ENCODE results near the gene SPACA6. TPM values are rescaled to one million over a fixed set of nuclear protein-coding genes. Genes with fewer than 3 reads are reported as not detected.

SPACA6 gene
- total RNA-seq, 2 donors from 2014 or later: 22.7 to 22.9 TPM

GRCh38 chr19:51754770-51755169 is 61.6 kb downstream of the SPACA6 start:
- intact Hi-C loops (cut with DNase I): no loop called here
- no peak for DNase-seq (ENCODE audit: low spot score)

Small RNAs within 50 kb of the gene (microRNA-seq; reads per million reads assigned to microRNA genes)
- gene MIR125A (ENCODE audit: borderline microRNAs expressed in 2 of 2): 5,321 to 10,613 reads per million in 2 donors
- 3,362 to 6,499 reads per million in 2 donors for gene MIR99B (ENCODE audit: borderline microRNAs expressed in 2 of 2)
- gene MIRLET7E (ENCODE audit: borderline microRNAs expressed in 2 of 2): 8,111 to 9,767 reads per million in 2 donors

Other genes with a start within 250 kb of the SPACA6 start
- gene SIGLEC8, start 234.9 kb upstream of the SPACA6 start, total RNA-seq: under 1 TPM; 0.19 to 0.42 TPM
- not detected for gene CEACAM18, start 214.8 kb upstream of the SPACA6 start, total RNA-seq
- under 1 TPM; 0.42 to 1.00 TPM for gene SIGLEC12, start 191.5 kb upstream of the SPACA6 start, total RNA-seq
- 1 to 10 TPM in 1 of 2 donors, under 1 TPM in 1; 0.86 to 1.6 TPM for gene SIGLEC6, start 161.7 kb upstream of the SPACA6 start, total RNA-seq
- gene ZNF175, start 122.0 kb upstream of the SPACA6 start, total RNA-seq: 1 to 10 TPM; 8.0 to 9.2 TPM
- gene SIGLEC5, start 62.9 kb upstream of the SPACA6 start, total RNA-seq: not detected
- gene SIGLEC14, start 46.5 kb upstream of the SPACA6 start, total RNA-seq: 10 to 100 TPM in 1 of 2 donors, 1 to 10 TPM in 1; 4.8 to 10.3 TPM
- gene HAS1, start 30.7 kb downstream of the SPACA6 start, total RNA-seq: 1 to 10 TPM; 3.8 to 6.7 TPM
- gene FPR1, start 58.5 kb downstream of the SPACA6 start, total RNA-seq: 10 to 100 TPM; 24.0 to 38.3 TPM
- gene FPR2, start 67.8 kb downstream of the SPACA6 start, total RNA-seq: 1 to 10 TPM; 1.7 to 6.9 TPM
- 10 to 100 TPM; 14.5 to 15.0 TPM for gene FPR3, start 101.8 kb downstream of the SPACA6 start, total RNA-seq
- gene ZNF577, start 194.6 kb downstream of the SPACA6 start, total RNA-seq: 10 to 100 TPM in 1 of 2 donors, 1 to 10 TPM in 1; 9.3 to 10.0 TPM
- gene ZNF649, start 211.7 kb downstream of the SPACA6 start, total RNA-seq: 10 to 100 TPM; 13.1 to 13.9 TPM
- 1 to 10 TPM; 6.7 to 7.0 TPM for gene ZNF613, start 234.1 kb downstream of the SPACA6 start, total RNA-seq